ENCODE results near the gene AREL1. TPM values are rescaled to one million over a fixed set of nuclear protein-coding genes. Genes with fewer than 3 reads are reported as not detected.

The AREL1 gene
- total RNA-seq, 1 experiment from 2014 or later, result 34.2 TPM

GRCh38 chr14:74645244-74645643, 67.6 kb downstream of the AREL1 start:
- no peak overlapping the region for H3K4ac ChIP-seq (ENCODE audit: low read depth, low read length)
- H2BK12ac ChIP-seq (ENCODE audit: insufficient read length, low read depth, low read length), result no peak overlapping the region
- H3K4me1 ChIP-seq (ENCODE audit: insufficient read depth, low read length), result no peaks in the 10 kb centered on the region
- no peak for TF ChIP-seq CTCF (conservative IDR thresholded peaks at IDR 0.05)
- H3K9me3 ChIP-seq (ENCODE audit: control insufficient read depth, low read depth, low read length), result no peaks in the 10 kb centered on the region
- H3K23me2 ChIP-seq (ENCODE audit: insufficient read length, low read depth, low read length, poor library complexity, severe bottlenecking), result no peaks in the 10 kb centered on the region
- no peak overlapping the region for H3K18ac ChIP-seq (ENCODE audit: insufficient read length, low read depth, low read length)
- H3K23ac ChIP-seq (ENCODE audit: insufficient read length, low read depth, low read length), result no peak overlapping the region
- no peak overlapping the region for H3K14ac ChIP-seq (ENCODE audit: insufficient read depth, low read length)
- no peak overlapping the region for H4K8ac ChIP-seq (replicated peaks; ENCODE audit: insufficient read length, low read depth, low read length)
- no peak overlapping the region for H3K4me2 ChIP-seq (ENCODE audit: insufficient read depth, insufficient read length, low read length)
- no peaks in the 10 kb centered on the region for H3K79me2 ChIP-seq (ENCODE audit: insufficient read depth, low read length)
- peaks cover 12 to 16% of the 10 kb centered on the region in 2 experiments for H3K4me1 Mint-ChIP-seq
- no peak overlapping the region for H2AFZ ChIP-seq (ENCODE audit: low read length)
- no peak overlapping the region for H3K56ac ChIP-seq (ENCODE audit: insufficient read length, low read depth, low read length)
- H3K27ac ChIP-seq (ENCODE audit: insufficient read length, low read depth, low read length), result no peak overlapping the region
- H3K79me1 ChIP-seq (ENCODE audit: insufficient read depth, low read depth, low read length, poor library complexity, severe bottlenecking), result no peaks in the 10 kb centered on the region
- H3K36me3 Mint-ChIP-seq (ENCODE audit: insufficient read depth in 1 of 3, low read depth in 3 of 3), result peaks cover 0 to 1% (median 0%) of the 10 kb centered on the region in 3 experiments; a peak in 1 of 7 replicates
- no peak overlapping the region for H2BK5ac ChIP-seq (ENCODE audit: insufficient read length, low read length)
- H4K20me1 ChIP-seq (ENCODE audit: control insufficient read depth, insufficient read depth, insufficient read length), result peaks cover 2% of the 10 kb centered on the region
- no peak overlapping the region for H3K27ac Mint-ChIP-seq
- no peak overlapping the region for H4K5ac ChIP-seq (ENCODE audit: insufficient read length, low read depth, low read length)
- WGBS (ENCODE audit: extremely low coverage, insufficient read length, low lambda C conversion rate), result no CpG with 5 or more reads among the region's 5 CpGs
- H4K91ac ChIP-seq (ENCODE audit: insufficient read length, low read depth, low read length), result no peak overlapping the region
- no peak for DNase-seq
- H3K9me3 Mint-ChIP-seq, result no peaks in the 10 kb centered on the region
- H2BK20ac ChIP-seq (ENCODE audit: low read depth, low read length, poor library complexity, severe bottlenecking), result no peak overlapping the region
- no peak overlapping the region for H2AK5ac ChIP-seq (ENCODE audit: insufficient read length, low read length)
- no peak overlapping the region for H3T11ph ChIP-seq (ENCODE audit: low read length)
- H2BK15ac ChIP-seq (ENCODE audit: low read depth, low read length), result no peak overlapping the region
- no peak overlapping the region for H3K4me3 Mint-ChIP-seq
- H2BK120ac ChIP-seq (ENCODE audit: low read depth, low read length, poor library complexity, severe bottlenecking), result no peak overlapping the region
- no peaks in the 10 kb centered on the region for H3K27me3 ChIP-seq (ENCODE audit: insufficient read depth, low read length)
- no peak overlapping the region for H3K9ac ChIP-seq (ENCODE audit: extremely low read depth, insufficient read length, low read length)
- H3K27me3 Mint-ChIP-seq (ENCODE audit: low read depth), result peaks cover 4% of the 10 kb centered on the region
